NB4 (cell line): ENCODE measurements around the gene UBE2D3.

ENCODE experiments used
- DNase-seq: peaks from one replicate; pipeline ENCODE4 v3.0.0; 2010; ENCODE audit warnings: low read depth
- H3K4me3 ChIP-seq: one replicate; pipeline ENCODE4 v1.5.1; 2011; ENCODE audit warnings: mild to moderate bottlenecking, low read depth, low read length, moderate library complexity
- CTCF ChIP-seq: IDR thresholded peaks from one replicate; pipeline ENCODE4 v1.5.1; 2012; ENCODE audit warnings: low read depth, low read length
- MYC ChIP-seq: IDR thresholded peaks from 2 replicates; pipeline ENCODE4 v1.6.1; 2011; ENCODE audit warnings: low read depth, low read length
- POLR2A ChIP-seq: IDR thresholded peaks from 2 replicates; pipeline ENCODE4 v1.6.1; 2011; ENCODE audit warnings: mild to moderate bottlenecking; ENCODE audit not compliant: insufficient read length; ENCODE audit errors: extremely low read depth
- TF ChIP-seq, protein P1 (sequence below): IDR thresholded peaks from 2 replicates; pipeline ENCODE4 v1.6.1; 2011; ENCODE audit warnings: low read depth, low read length

Gene UBE2D3

GRCh38 chr4:102842367-102842766, 15.0 kb upstream of the UBE2D3 start:
- TF ChIP-seq POLR2A (no peak), MYC (no peak), CTCF (no peak)
- TF ChIP-seq, protein P1, sequence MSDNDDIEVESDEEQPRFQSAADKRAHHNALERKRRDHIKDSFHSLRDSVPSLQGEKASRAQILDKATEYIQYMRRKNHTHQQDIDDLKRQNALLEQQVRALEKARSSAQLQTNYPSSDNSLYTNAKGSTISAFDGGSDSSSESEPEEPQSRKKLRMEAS = no peak
- no peak overlapping the region for H3K4me3 ChIP-seq
- no peak for DNase-seq

DNA sequence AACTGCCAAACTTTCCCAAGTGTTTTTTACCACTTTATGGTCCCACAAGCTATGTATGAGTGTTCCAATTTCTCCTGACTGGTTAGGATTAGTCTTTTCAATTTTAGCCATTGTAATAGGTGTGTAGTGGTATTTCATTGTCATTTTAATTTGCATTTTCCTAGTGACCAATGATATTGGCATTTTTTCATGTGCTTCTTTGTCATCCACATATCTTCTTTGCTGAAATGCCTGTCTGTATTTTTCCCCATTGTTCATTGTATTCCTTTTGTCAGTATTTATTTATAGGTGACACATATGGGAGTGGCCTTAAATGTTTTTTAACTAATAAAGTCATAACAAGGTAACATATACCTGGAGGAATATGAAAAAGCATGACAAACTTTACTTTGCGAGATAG, 9.2 kb upstream of the UBE2D3 start:
- TF ChIP-seq POLR2A (no peak), CTCF (no peak), MYC (no peak)
- TF ChIP-seq, protein P1 = no peak
- H3K4me3 ChIP-seq = no peak overlapping the region
- no peak for DNase-seq

GRCh38 chr4:102832667-102833066, 5.3 kb upstream of the UBE2D3 start:
- DNase-seq = peak; percentile 19
- no peak overlapping the region for H3K4me3 ChIP-seq
- TF ChIP-seq POLR2A = no peak

GRCh38 chr4:102832105-102832504, 4.8 kb upstream of the UBE2D3 start:
- no peak for TF ChIP-seq MYC
- TF ChIP-seq CTCF = no peak
- no peak for TF ChIP-seq POLR2A
- TF ChIP-seq, protein P1 = no peak
- no peak for DNase-seq
- no peak overlapping the region for H3K4me3 ChIP-seq

DNA sequence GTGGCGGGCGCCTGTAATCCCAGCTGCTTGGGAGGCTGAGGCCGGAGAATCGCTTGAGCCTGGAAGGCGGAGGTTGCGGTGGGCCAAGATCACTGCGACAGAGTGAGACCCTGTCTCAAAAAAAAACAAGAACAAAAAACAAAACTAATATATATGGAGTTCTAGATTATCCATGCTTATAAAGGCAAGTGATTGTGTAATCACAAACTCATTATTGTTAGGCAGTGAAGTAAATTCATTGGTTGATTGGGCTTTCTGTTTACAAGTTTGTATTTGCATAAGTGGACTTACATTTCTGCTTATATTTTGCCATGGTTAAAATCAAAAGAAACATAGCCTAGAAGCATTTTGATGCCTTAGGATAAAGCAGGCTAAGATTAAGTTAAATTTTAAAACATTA, 2.5 kb upstream of the UBE2D3 start:
- TF ChIP-seq POLR2A = no peak

DNA sequence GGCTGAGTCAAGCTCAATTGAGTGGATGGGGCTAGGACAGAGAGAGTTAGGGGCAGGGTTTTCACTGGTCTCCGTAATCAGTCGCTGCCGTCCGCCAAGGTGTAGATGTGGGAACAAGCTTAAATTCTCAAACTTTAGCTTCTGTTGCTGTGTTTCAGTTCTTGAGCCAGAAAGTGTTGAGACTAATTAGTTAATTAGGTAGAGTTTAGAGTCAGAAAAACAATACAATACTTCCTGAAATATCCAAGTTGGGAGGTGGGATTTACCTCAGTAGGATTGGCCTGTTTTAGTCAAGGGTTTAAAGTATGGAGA, 1.1 kb upstream of the UBE2D3 start:
- H3K4me3 ChIP-seq = peak overlapping the region; percentile 72
- DNase-seq = no peak
- TF ChIP-seq MYC (no peak), CTCF (no peak), POLR2A (no peak)
- TF ChIP-seq, protein P1 = no peak

More for the DNA sequence above, 2.5 kb upstream of the UBE2D3 start:
- DNase-seq = no peak
- H3K4me3 ChIP-seq = no peak overlapping the region

- DNase-seq = peak; percentile 100
- H3K4me3 ChIP-seq = peak overlapping the region; percentile 98
- TF ChIP-seq POLR2A (peak; percentile 41), MYC (peak; percentile 94), CTCF (no peak)
- TF ChIP-seq, protein P1 = peak; percentile 87; the same call in 1 of the 2 replicates
These were observed 534 bp upstream of the UBE2D3 start for GRCh38 chr4:102827674-102828496.
